Measurements from ENCODE around the gene PI4K2A.
"Not testable (repeated sequence)": the region's sequence is repeated elsewhere in the genome, so short reads cannot be mapped to it uniquely, and the experiment has no call there.

The PI4K2A gene

DNA sequence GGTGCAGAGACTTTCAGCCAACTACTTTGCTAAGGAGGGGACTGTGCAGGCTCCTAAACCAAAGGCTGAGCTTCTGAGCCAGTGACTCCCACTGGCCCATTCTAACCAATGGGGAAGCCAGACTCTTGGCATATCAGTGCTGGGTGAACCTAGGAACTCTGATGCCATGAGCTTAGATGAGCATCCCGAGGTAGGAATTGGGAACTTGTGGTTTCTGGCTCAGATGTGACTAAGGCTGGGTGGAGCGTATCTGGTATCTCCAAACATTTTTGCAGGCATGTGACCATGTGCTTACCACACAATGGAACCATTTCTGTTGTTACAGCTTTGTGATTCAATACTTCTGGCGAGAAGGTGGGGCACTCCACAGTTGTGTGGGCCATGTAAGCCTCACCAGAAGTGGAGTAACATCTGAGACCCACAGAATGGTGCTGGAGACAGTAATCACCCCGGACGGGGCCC lies 49.1 kb downstream of the PI4K2A start (continued):
- TF ChIP-seq, protein P1, sequence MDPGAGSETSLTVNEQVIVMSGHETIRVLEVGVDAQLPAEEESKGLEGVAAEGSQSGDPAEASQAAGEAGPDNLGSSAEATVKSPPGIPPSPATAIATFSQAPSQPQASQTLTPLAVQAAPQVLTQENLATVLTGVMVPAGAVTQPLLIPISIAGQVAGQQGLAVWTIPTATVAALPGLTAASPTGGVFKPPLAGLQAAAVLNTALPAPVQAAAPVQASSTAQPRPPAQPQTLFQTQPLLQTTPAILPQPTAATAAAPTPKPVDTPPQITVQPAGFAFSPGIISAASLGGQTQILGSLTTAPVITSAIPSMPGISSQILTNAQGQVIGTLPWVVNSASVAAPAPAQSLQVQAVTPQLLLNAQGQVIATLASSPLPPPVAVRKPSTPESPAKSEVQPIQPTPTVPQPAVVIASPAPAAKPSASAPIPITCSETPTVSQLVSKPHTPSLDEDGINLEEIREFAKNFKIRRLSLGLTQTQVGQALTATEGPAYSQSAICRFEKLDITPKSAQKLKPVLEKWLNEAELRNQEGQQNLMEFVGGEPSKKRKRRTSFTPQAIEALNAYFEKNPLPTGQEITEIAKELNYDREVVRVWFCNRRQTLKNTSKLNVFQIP (CRISPR knock-in tag; IDR thresholded peaks at IDR 0.05; ENCODE audit: borderline replicate concordance, low read depth), result no peak
- no peak for TF ChIP-seq ZFP3 (CRISPR knock-in tag; IDR thresholded peaks at IDR 0.05)
- TF ChIP-seq TOX (CRISPR knock-in tag; IDR thresholded peaks at IDR 0.05; ENCODE audit: borderline replicate concordance), result no peak

DNA sequence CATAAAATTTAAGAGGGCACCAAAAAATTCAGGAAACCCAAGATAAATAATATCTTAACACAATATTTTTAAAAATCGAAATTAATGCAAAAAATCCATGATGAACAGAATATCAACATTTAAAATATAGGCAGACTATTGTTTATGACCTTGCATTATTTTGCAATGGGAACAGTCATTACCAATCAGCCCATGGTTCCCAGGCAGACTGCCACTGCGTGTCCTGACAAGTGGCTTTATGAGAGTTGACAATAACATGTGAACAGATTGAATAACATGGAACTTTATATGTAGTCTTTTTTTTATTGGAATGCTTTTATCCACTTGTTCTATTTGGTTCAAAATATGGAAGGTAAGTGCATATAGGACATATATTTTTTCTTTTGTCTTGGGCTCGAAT lies 49.7 kb downstream of the PI4K2A start:
- no peak for ATAC-seq
- TF ChIP-seq, protein P2, sequence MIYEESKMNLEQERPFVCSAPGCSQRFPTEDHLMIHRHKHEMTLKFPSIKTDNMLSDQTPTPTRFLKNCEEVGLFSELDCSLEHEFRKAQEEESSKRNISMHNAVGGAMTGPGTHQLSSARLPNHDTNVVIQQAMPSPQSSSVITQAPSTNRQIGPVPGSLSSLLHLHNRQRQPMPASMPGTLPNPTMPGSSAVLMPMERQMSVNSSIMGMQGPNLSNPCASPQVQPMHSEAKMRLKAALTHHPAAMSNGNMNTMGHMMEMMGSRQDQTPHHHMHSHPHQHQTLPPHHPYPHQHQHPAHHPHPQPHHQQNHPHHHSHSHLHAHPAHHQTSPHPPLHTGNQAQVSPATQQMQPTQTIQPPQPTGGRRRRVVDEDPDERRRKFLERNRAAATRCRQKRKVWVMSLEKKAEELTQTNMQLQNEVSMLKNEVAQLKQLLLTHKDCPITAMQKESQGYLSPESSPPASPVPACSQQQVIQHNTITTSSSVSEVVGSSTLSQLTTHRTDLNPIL (CRISPR knock-in tag; IDR thresholded peaks at IDR 0.05; ENCODE audit: low read depth), result no peak
- no peak for TF ChIP-seq ARNTL (CRISPR knock-in tag; IDR thresholded peaks at IDR 0.05; ENCODE audit: borderline replicate concordance, low read depth)

GRCh38 chr10:97698072-97698655 lies 57.7 kb downstream of the PI4K2A start:
- ATAC-seq, result not testable (repeated sequence)

- ATAC-seq, result peak; percentile 99
- TF ChIP-seq ZC3H10 (CRISPR knock-in tag; IDR thresholded peaks at IDR 0.05), result no peak
- no peak for TF ChIP-seq BACH2 (CRISPR knock-in tag; IDR thresholded peaks at IDR 0.05; ENCODE audit: borderline replicate concordance)
- no peak for TF ChIP-seq ZFP30 (CRISPR knock-in tag; IDR thresholded peaks at IDR 0.05)
- TF ChIP-seq, protein P2 (CRISPR knock-in tag; IDR thresholded peaks at IDR 0.05; ENCODE audit: low read depth), result no peak
- no peak for TF ChIP-seq CSDC2 (CRISPR knock-in tag; IDR thresholded peaks at IDR 0.05)
- TF ChIP-seq ZFP3 (CRISPR knock-in tag; IDR thresholded peaks at IDR 0.05), result no peak
- no peak for TF ChIP-seq GLIS3 (CRISPR knock-in tag; IDR thresholded peaks at IDR 0.05)
- TF ChIP-seq, protein P1 (CRISPR knock-in tag; IDR thresholded peaks at IDR 0.05; ENCODE audit: borderline replicate concordance, low read depth), result no peak
- TF ChIP-seq, protein P3, sequence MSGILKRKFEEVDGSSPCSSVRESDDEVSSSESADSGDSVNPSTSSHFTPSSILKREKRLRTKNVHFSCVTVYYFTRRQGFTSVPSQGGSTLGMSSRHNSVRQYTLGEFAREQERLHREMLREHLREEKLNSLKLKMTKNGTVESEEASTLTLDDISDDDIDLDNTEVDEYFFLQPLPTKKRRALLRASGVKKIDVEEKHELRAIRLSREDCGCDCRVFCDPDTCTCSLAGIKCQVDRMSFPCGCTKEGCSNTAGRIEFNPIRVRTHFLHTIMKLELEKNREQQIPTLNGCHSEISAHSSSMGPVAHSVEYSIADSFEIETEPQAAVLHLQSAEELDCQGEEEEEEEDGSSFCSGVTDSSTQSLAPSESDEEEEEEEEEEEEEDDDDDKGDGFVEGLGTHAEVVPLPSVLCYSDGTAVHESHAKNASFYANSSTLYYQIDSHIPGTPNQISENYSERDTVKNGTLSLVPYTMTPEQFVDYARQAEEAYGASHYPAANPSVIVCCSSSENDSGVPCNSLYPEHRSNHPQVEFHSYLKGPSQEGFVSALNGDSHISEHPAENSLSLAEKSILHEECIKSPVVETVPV (CRISPR knock-in tag; IDR thresholded peaks at IDR 0.05), result no peak
- no peak for TF ChIP-seq PATZ1 (CRISPR knock-in tag; IDR thresholded peaks at IDR 0.05; ENCODE audit: borderline replicate concordance)
Measured at GRCh38 chr10:97701438-97702069, 61.1 kb downstream of the PI4K2A start.

- TF ChIP-seq ZNF70 (CRISPR knock-in tag; IDR thresholded peaks at IDR 0.05) (no peak), ZNF8 (CRISPR knock-in tag; IDR thresholded peaks at IDR 0.05) (no peak), GLIS3 (CRISPR knock-in tag; IDR thresholded peaks at IDR 0.05) (no peak), ZNF565 (CRISPR knock-in tag; conservative IDR thresholded peaks at IDR 0.05; ENCODE audit: low read depth) (no peak), PPARA (CRISPR knock-in tag; IDR thresholded peaks at IDR 0.05; ENCODE audit: borderline replicate concordance) (no peak), ISL1 (CRISPR knock-in tag; IDR thresholded peaks at IDR 0.05) (no peak), BACH2 (CRISPR knock-in tag; IDR thresholded peaks at IDR 0.05; ENCODE audit: borderline replicate concordance) (no peak), TOX (CRISPR knock-in tag; IDR thresholded peaks at IDR 0.05; ENCODE audit: borderline replicate concordance) (no peak), ZFP30 (CRISPR knock-in tag; IDR thresholded peaks at IDR 0.05) (no peak), ESRRG (CRISPR knock-in tag; IDR thresholded peaks at IDR 0.05) (no peak), CSDC2 (CRISPR knock-in tag; IDR thresholded peaks at IDR 0.05) (no peak)
- TF ChIP-seq, protein P3 (CRISPR knock-in tag; IDR thresholded peaks at IDR 0.05), result no peak
- TF ChIP-seq, protein P2 (CRISPR knock-in tag; IDR thresholded peaks at IDR 0.05; ENCODE audit: low read depth), result no peak
- ATAC-seq, result no peak
Measured at GRCh38 chr10:97703398-97704067, 63.1 kb downstream of the PI4K2A start.
